Activated naive CD8-positive, alpha-beta T cell treated with anti-CD3 and anti-CD28 coated beads, Interleukin-2, amount 50 U/mL, for 24 hours (primary cell): ENCODE measurements around the gene FGF8.
"Not testable (repeated sequence)": the region's sequence is repeated elsewhere in the genome, so short reads cannot be mapped to it uniquely, and the experiment has no call there.

ENCODE experiments used
- ATAC-seq: fragments of 150-1000 bp; cut with Tn5 transposase; one replicate; pipeline ENCODE4 v1.10.0; 2021
- DNase-seq: peaks from one replicate; pipeline ENCODE4 v3.0.0; 2021
- H3K27ac Mint-ChIP-seq: one replicate; pipeline ENCODE4 v1.8.0; 2021; ENCODE audit warnings: mild to moderate bottlenecking, mixed read lengths
- H3K27me3 Mint-ChIP-seq: one replicate; pipeline ENCODE4 v1.8.0; 2021; ENCODE audit warnings: mixed read lengths
- H3K36me3 Mint-ChIP-seq: one replicate; pipeline ENCODE4 v1.8.0; 2021; ENCODE audit warnings: low read depth, mixed read lengths
- H3K4me1 Mint-ChIP-seq: one replicate; pipeline ENCODE4 v1.8.0; 2021; ENCODE audit warnings: mixed read lengths
- H3K4me3 Mint-ChIP-seq: one replicate; pipeline ENCODE4 v1.8.0; 2021; ENCODE audit warnings: mild to moderate bottlenecking, moderate library complexity, mixed read lengths
- H3K9me3 Mint-ChIP-seq: one replicate; pipeline ENCODE4 v1.8.0; 2021; ENCODE audit warnings: mixed read lengths

The FGF8 gene

DNA sequence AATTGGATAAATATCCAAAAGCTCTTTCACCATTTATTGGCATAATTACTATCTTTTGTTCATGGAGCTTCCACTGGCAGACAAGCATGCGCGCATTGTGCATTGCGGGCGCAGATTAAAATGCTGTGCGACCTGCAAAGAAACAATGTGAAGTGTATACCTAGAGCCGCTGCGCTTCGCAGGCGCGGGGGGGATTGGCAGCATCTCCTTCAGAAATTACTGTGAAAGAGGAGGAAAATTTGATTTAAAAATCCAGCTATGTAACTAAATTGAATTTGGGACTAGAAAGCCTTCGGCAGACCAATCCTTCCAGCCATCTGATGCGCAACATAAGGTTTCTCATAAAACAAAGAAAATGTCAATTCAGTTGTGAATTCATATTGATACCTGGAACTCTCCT, 17.6 kb upstream of the FGF8 start:
- no peaks in the 10 kb centered on the region for H3K27me3 Mint-ChIP-seq
- ATAC-seq (no peak), DNase-seq (no peak)
- peaks cover 7% of the 10 kb centered on the region for H3K4me1 Mint-ChIP-seq
- H3K27ac Mint-ChIP-seq: no peak overlapping the region
- no peaks in the 10 kb centered on the region for H3K9me3 Mint-ChIP-seq
- no peak overlapping the region for H3K4me3 Mint-ChIP-seq
- H3K36me3 Mint-ChIP-seq: peaks cover 55% of the 10 kb centered on the region

- Mint-ChIP-seq H3K27ac (no peak overlapping the region), H3K27me3 (no peaks in the 10 kb centered on the region), H3K9me3 (no peaks in the 10 kb centered on the region), H3K4me1 (peaks cover 1% of the 10 kb centered on the region), H3K4me3 (no peak overlapping the region), H3K36me3 (peaks cover 53% of the 10 kb centered on the region)
- no peak for ATAC-seq
- DNase-seq: no peak
Observed at GRCh38 chr10:101789686-101790085, 13.8 kb upstream of the FGF8 start.

- not testable (repeated sequence) for DNase-seq, H3K4me1 Mint-ChIP-seq, H3K9me3 Mint-ChIP-seq, H3K4me3 Mint-ChIP-seq, H3K27me3 Mint-ChIP-seq, H3K27ac Mint-ChIP-seq, ATAC-seq
- peaks cover 55% of the 10 kb centered on the region for H3K36me3 Mint-ChIP-seq
Observed at GRCh38 chr10:101789231-101789630, 13.3 kb upstream of the FGF8 start.

- peaks cover 55% of the 10 kb centered on the region for H3K36me3 Mint-ChIP-seq
- H3K9me3 Mint-ChIP-seq: no peaks in the 10 kb centered on the region
- ATAC-seq (no peak), DNase-seq (no peak)
- H3K4me1 Mint-ChIP-seq: peaks cover 26% of the 10 kb centered on the region
- H3K27me3 Mint-ChIP-seq: no peaks in the 10 kb centered on the region
- peak overlapping the region; percentile 43 for H3K27ac Mint-ChIP-seq
- no peak overlapping the region for H3K4me3 Mint-ChIP-seq
Observed at GRCh38 chr10:101785801-101786200, 9.9 kb upstream of the FGF8 start.

GRCh38 chr10:101784558-101784957, 8.6 kb upstream of the FGF8 start:
- Mint-ChIP-seq H3K4me1 (peaks cover 36% of the 10 kb centered on the region), H3K27ac (peak overlapping the region; percentile 95), H3K36me3 (peaks cover 48% of the 10 kb centered on the region), H3K27me3 (no peaks in the 10 kb centered on the region), H3K9me3 (no peaks in the 10 kb centered on the region), H3K4me3 (peak overlapping the region; percentile 97)
- DNase-seq: no peak
- ATAC-seq: no peak

- Mint-ChIP-seq H3K27me3 (peaks cover 5% of the 10 kb centered on the region), H3K9me3 (no peaks in the 10 kb centered on the region), H3K36me3 (peaks cover 48% of the 10 kb centered on the region), H3K4me1 (peaks cover 43% of the 10 kb centered on the region), H3K4me3 (peak overlapping the region; percentile 97), H3K27ac (peak overlapping the region; percentile 95)
- DNase-seq: no peak
- ATAC-seq: no peak
Observed at GRCh38 chr10:101783736-101784118, 7.8 kb upstream of the FGF8 start.

- Mint-ChIP-seq H3K27me3 (peaks cover 7% of the 10 kb centered on the region), H3K4me3 (peak within 1 kb of the TSS; percentile 97), H3K36me3 (peaks cover 51% of the 10 kb centered on the region), H3K4me1 (peaks cover 46% of the 10 kb centered on the region), H3K27ac (peak within 1 kb of the TSS; percentile 95), H3K9me3 (no peaks in the 10 kb centered on the region)
- DNase-seq (peak; percentile 89), ATAC-seq (peak; percentile 74)
Observed at GRCh38 chr10:101782811-101783735, 7.2 kb upstream of the FGF8 start, which contains the start of gene NPM3. Gene NPM3, minus strand, starts transcription at chr10:101783446. Its CDS starts 56 bp downstream, at chr10:101783390.

- Mint-ChIP-seq H3K4me1 (peaks cover 46% of the 10 kb centered on the region), H3K4me3 (peak overlapping the region; percentile 97), H3K36me3 (peaks cover 53% of the 10 kb centered on the region), H3K9me3 (no peaks in the 10 kb centered on the region), H3K27ac (peak overlapping the region; percentile 95), H3K27me3 (peaks cover 16% of the 10 kb centered on the region)
- no peak for ATAC-seq
- no peak for DNase-seq
Observed at GRCh38 chr10:101781984-101782810, 6.3 kb upstream of the FGF8 start.

GRCh38 chr10:101781655-101781983, 5.7 kb upstream of the FGF8 start:
- ATAC-seq: no peak
- Mint-ChIP-seq H3K4me3 (peak overlapping the region; percentile 97), H3K9me3 (no peaks in the 10 kb centered on the region), H3K36me3 (peaks cover 50% of the 10 kb centered on the region), H3K27me3 (peaks cover 22% of the 10 kb centered on the region), H3K4me1 (peaks cover 50% of the 10 kb centered on the region), H3K27ac (peak overlapping the region; percentile 95)
- no peak for DNase-seq

GRCh38 chr10:101780818-101781654, 5.1 kb upstream of the FGF8 start:
- H3K36me3 Mint-ChIP-seq: peaks cover 47% of the 10 kb centered on the region
- peak overlapping the region; percentile 97 for H3K4me3 Mint-ChIP-seq
- H3K9me3 Mint-ChIP-seq: no peaks in the 10 kb centered on the region
- peaks cover 51% of the 10 kb centered on the region for H3K4me1 Mint-ChIP-seq
- peaks cover 23% of the 10 kb centered on the region for H3K27me3 Mint-ChIP-seq
- H3K27ac Mint-ChIP-seq: no peak overlapping the region
- ATAC-seq (peak; percentile 50), DNase-seq (peak; percentile 79)

GRCh38 chr10:101780187-101780817, 4.4 kb upstream of the FGF8 start:
- H3K36me3 Mint-ChIP-seq: peaks cover 40% of the 10 kb centered on the region

DNA sequence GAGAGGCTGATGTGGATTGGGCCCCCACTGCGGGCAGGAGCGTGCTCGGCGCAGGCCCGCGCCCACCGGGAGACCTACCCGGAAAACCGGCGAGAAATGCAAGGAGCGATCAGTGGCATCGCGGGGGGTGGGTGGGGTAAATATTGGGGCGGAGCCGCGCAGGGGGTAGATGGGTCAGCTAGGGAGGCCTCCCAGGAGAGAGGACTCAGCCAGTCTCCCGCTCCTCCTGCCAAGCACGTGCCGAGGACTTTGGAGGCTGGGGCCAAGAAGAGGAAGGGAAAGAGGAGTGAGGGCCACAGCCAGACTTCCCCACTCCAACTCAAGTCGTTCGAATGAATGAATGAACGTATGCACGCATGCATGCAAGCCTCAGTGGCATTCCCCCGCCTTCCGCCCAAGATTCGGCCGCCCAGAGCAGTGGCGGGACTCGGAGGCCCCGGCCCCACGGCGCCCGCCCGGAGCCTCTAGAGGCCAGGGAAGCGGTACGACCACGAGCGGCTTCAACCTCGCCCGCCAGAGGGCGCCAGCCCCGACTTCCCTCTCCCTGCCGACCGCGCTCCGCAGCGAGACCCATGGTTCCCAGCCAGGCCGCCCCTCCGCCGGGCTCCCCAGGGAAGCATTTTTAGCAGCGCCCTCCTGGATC, 3.8 kb upstream of the FGF8 start:
- Mint-ChIP-seq H3K4me1 (peaks cover 51% of the 10 kb centered on the region), H3K27ac (no peak overlapping the region), H3K27me3 (peaks cover 29% of the 10 kb centered on the region), H3K36me3 (peaks cover 40% of the 10 kb centered on the region), H3K9me3 (no peaks in the 10 kb centered on the region), H3K4me3 (peak overlapping the region; percentile 76)
- peak; percentile 61 for ATAC-seq
- peak; percentile 94 for DNase-seq

More at GRCh38 chr10:101780187-101780817, 4.4 kb upstream of the FGF8 start:
- DNase-seq (no peak), ATAC-seq (no peak)
- H3K4me1 Mint-ChIP-seq: peaks cover 51% of the 10 kb centered on the region
- peak overlapping the region; percentile 76 for H3K4me3 Mint-ChIP-seq
- no peak overlapping the region for H3K27ac Mint-ChIP-seq
- no peaks in the 10 kb centered on the region for H3K9me3 Mint-ChIP-seq
- peaks cover 24% of the 10 kb centered on the region for H3K27me3 Mint-ChIP-seq

DNA sequence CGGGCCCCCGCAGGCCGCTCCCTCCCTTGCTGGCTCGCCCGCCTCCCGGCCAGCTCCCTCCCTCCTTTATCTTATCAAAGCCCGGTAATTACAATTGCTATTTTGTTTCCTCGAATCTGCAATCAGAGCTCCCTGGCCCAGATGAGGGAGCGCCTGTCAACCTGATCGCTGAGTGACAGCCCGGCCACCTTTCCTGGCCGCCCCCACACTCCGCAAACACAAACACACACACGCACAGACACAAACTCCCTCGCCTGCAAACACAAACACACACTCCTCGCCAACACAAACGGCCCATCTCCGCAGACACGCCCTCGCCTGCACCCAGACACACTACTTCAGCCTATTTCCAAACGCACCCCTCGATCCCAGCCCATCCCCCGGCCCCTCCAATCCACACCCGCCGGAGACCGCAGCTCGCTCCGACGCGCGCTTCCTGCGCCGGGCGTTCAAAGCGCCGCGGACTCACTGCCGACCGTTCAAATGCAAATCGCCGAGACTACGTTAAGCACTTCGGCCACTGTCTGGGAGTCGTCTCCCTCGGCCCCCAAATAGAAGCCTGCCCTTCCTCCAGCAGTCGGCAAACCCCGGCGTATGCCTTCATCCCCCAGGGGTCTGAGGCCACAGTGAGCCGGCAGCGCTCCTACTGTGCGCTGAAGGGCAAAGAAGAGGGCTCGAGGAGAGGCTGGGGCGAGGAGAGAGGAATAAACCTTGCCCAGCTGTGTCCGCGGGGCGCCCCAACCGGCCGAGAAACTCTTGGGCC, 3.0 kb upstream of the FGF8 start:
- Mint-ChIP-seq H3K9me3 (no peaks in the 10 kb centered on the region), H3K36me3 (peaks cover 37% of the 10 kb centered on the region), H3K4me3 (peak overlapping the region; percentile 76), H3K4me1 (peaks cover 49% of the 10 kb centered on the region), H3K27me3 (peaks cover 36% of the 10 kb centered on the region), H3K27ac (peak overlapping the region; percentile 18)
- ATAC-seq (no peak), DNase-seq (peak; percentile 33)
